HG02938 (cell line): ENCODE data around the gene SLC4A3.

Experiments used
- ATAC-seq: cut with Tn5 transposase; IDR thresholded peaks from one replicate; pipeline ENCODE4 v1.9.1; 2021; ENCODE audit warnings: mild to moderate bottlenecking, moderate library complexity; ENCODE audit not compliant: unreplicated experiment

SLC4A3 gene

GRCh38 chr2:219631406-219631891, 4.0 kb downstream of the SLC4A3 start:
- no peak for ATAC-seq

GRCh38 chr2:219631904-219632759, 4.7 kb downstream of the SLC4A3 start:
- ATAC-seq, result no peak

- no peak for ATAC-seq
These were observed 5.3 kb downstream of the SLC4A3 start for GRCh38 chr2:219632760-219633105.

GRCh38 chr2:219633276-219634065, 6.0 kb downstream of the SLC4A3 start:
- no peak for ATAC-seq

GRCh38 chr2:219634171-219634940, 6.9 kb downstream of the SLC4A3 start:
- ATAC-seq, result no peak

GRCh38 chr2:219634951-219635751, 7.7 kb downstream of the SLC4A3 start:
- no peak for ATAC-seq

GRCh38 chr2:219636144-219636915, 8.9 kb downstream of the SLC4A3 start:
- ATAC-seq, result no peak

- no peak for ATAC-seq
These were observed 9.8 kb downstream of the SLC4A3 start for GRCh38 chr2:219636941-219637841.

- no peak for ATAC-seq
These were observed 10.4 kb downstream of the SLC4A3 start for GRCh38 chr2:219637842-219638185.

GRCh38 chr2:219638217-219638947, 11.0 kb downstream of the SLC4A3 start:
- ATAC-seq, result no peak

- no peak for ATAC-seq
These were observed 11.7 kb downstream of the SLC4A3 start for GRCh38 chr2:219638948-219639755.

- no peak for ATAC-seq
These were observed 14.1 kb downstream of the SLC4A3 start for GRCh38 chr2:219641390-219642068.

GRCh38 chr2:219642069-219642454, 14.6 kb downstream of the SLC4A3 start:
- ATAC-seq, result no peak

- ATAC-seq, result peak; percentile 98
These were observed 15.1 kb downstream of the SLC4A3 start for GRCh38 chr2:219642465-219643083.

GRCh38 chr2:219643084-219643473, 15.6 kb downstream of the SLC4A3 start:
- no peak for ATAC-seq

GRCh38 chr2:219643788-219644398, 16.5 kb downstream of the SLC4A3 start:
- ATAC-seq, result no peak
